ENCODE data around the gene KIAA1614.

The KIAA1614 gene

GRCh38 chr1:180906511-180906910, 6.2 kb upstream of the KIAA1614 start:
- no peak for DNase-seq (ENCODE audit: low read depth in 2 of 3, low spot score in 1 of 3)

- DNase-seq (ENCODE audit: low read depth in 2 of 3, low spot score in 1 of 3): no peak
These were observed 5.2 kb upstream of the KIAA1614 start for GRCh38 chr1:180907313-180908055.

GRCh38 chr1:180908074-180908765, 4.5 kb upstream of the KIAA1614 start:
- no peak for DNase-seq (ENCODE audit: low read depth in 2 of 3, low spot score in 1 of 3)

- DNase-seq (ENCODE audit: low read depth in 2 of 3, low spot score in 1 of 3): no peak
These were observed 3.7 kb upstream of the KIAA1614 start for GRCh38 chr1:180909005-180909414.

GRCh38 chr1:180909462-180909976, 3.2 kb upstream of the KIAA1614 start:
- no peak for DNase-seq (ENCODE audit: low read depth in 2 of 3, low spot score in 1 of 3)

- DNase-seq (ENCODE audit: low read depth in 2 of 3, low spot score in 1 of 3): no peak
These were observed 981 bp upstream of the KIAA1614 start for GRCh38 chr1:180911640-180912191.

- no peak for DNase-seq (ENCODE audit: low read depth in 2 of 3, low spot score in 1 of 3)
These were observed 391 bp upstream of the KIAA1614 start for GRCh38 chr1:180912211-180912800.

GRCh38 chr1:180915426-180915965, 2.8 kb downstream of the KIAA1614 start:
- no peak for DNase-seq (ENCODE audit: low read depth in 2 of 3, low spot score in 1 of 3)

- DNase-seq (ENCODE audit: low read depth in 2 of 3, low spot score in 1 of 3): no peak
These were observed 3.5 kb downstream of the KIAA1614 start for GRCh38 chr1:180916012-180916770.

GRCh38 chr1:180916771-180917170, 4.1 kb downstream of the KIAA1614 start:
- no peak for DNase-seq (ENCODE audit: low read depth in 2 of 3, low spot score in 1 of 3)

GRCh38 chr1:180917306-180918065, 4.8 kb downstream of the KIAA1614 start:
- no peak for DNase-seq (ENCODE audit: low read depth in 2 of 3, low spot score in 1 of 3)

- DNase-seq (ENCODE audit: low read depth in 2 of 3, low spot score in 1 of 3): no peak
These were observed 5.8 kb downstream of the KIAA1614 start for GRCh38 chr1:180918519-180918918.

GRCh38 chr1:180919183-180919700, 6.5 kb downstream of the KIAA1614 start:
- DNase-seq (ENCODE audit: low read depth in 2 of 3, low spot score in 1 of 3): no peak

- DNase-seq (ENCODE audit: low read depth in 2 of 3, low spot score in 1 of 3): no peak
These were observed 7.5 kb downstream of the KIAA1614 start for GRCh38 chr1:180920193-180920592.

- no peak for DNase-seq (ENCODE audit: low read depth in 2 of 3, low spot score in 1 of 3)
These were observed 8.0 kb downstream of the KIAA1614 start for GRCh38 chr1:180920702-180921101.

GRCh38 chr1:180921386-180921785, 8.7 kb downstream of the KIAA1614 start:
- no peak for DNase-seq (ENCODE audit: low read depth in 2 of 3, low spot score in 1 of 3)

GRCh38 chr1:180921891-180922630, 9.4 kb downstream of the KIAA1614 start:
- DNase-seq (ENCODE audit: low read depth in 2 of 3, low spot score in 1 of 3): no peak

- no peak for DNase-seq (ENCODE audit: low read depth in 2 of 3, low spot score in 1 of 3)
These were observed 9.9 kb downstream of the KIAA1614 start for GRCh38 chr1:180922631-180923015.

All from stimulated activated CD4-positive, alpha-beta T cell treated with anti-CD3 and anti-CD28 coated beads, Interleukin-12 subunit alpha, Interleukin-12 subunit beta, amount 100 ng/mL, for 48 hours (primary cell).